AG04450 (cell line): ENCODE data around the gene ZGPAT. TPM values are rescaled to one million over a fixed set of nuclear protein-coding genes. Genes with fewer than 3 reads are reported as not detected.
"Not testable (repeated sequence)": the region's sequence is repeated elsewhere in the genome, so short reads cannot be mapped to it uniquely, and the experiment has no call there.

Source experiments
- CTCF ChIA-PET: fragments of 300-600, 350-600 bp; formaldehyde crosslinking; extraction: SDS; loops from one replicate; lab custom pipeline; 2022; ENCODE audit warnings: antibody characterized with exemption, inconsistent platforms; lab: Charles Lee
- POLR2A ChIA-PET: fragments of 350-600 bp; formaldehyde crosslinking; extraction: SDS; loops from one replicate; lab custom pipeline; 2021; ENCODE audit warnings: antibody characterized with exemption, inconsistent platforms; lab: Yijun Ruan, JAX
- DNase-seq: peaks from one replicate; pipeline ENCODE4 v3.0.0-alpha.2; 2011; ENCODE audit warnings: low read depth, low spot score
- H3K27ac ChIP-seq: one replicate; pipeline ENCODE4 v1.5.1; 2012; ENCODE audit warnings: low read depth, low read length, control low read depth
- H3K27me3 ChIP-seq: one replicate; pipeline ENCODE4 v1.6.0; 2012; ENCODE audit warnings: low read length; ENCODE audit not compliant: control insufficient read depth, insufficient read depth
- H3K4me3 ChIP-seq: 2 replicates; pipeline ENCODE4 v1.5.1; 2011; ENCODE audit warnings: mild to moderate bottlenecking, low read depth, low read length, control low read depth
- H3K9me3 ChIP-seq: 2 replicates; pipeline ENCODE4 v1.5.1; 2012; ENCODE audit warnings: low read length; ENCODE audit not compliant: control insufficient read depth, insufficient read depth
- CTCF ChIP-seq: IDR thresholded peaks from 2 replicates; pipeline ENCODE4 v1.5.1; 2011; ENCODE audit warnings: low read depth, low read length, control low read depth, inconsistent platforms
- polyA plus RNA-seq: library from polyadenylated mRNA; depleted of rRNA; stranded (reverse); fragments of >200 nt; gene quantifications from 2 replicates; pipeline ENCODE4 v1.2.3, GENCODE V29; 2011

The ZGPAT gene
- polyA plus RNA-seq, 1 experiment: 8.7 TPM

GRCh38 chr20:63774306-63774705 is 66.5 kb downstream of the ZGPAT start:
- no peak for DNase-seq
- H3K27ac ChIP-seq: no peak overlapping the region
- no peak overlapping the region for H3K4me3 ChIP-seq
- ChIA-PET POLR2A (interaction anchor here (2.0 kb wide), 1 partner anchor 34 kb away, joined by 8 read pairs; no protein-coding TSS in a partner anchor), CTCF (interaction anchor here (0.6 to 2.8 kb wide), 12 partner anchors 10 to 285 kb away, joined by 3 to 16 read pairs (median 6); partner anchors contain the start of genes PTK6 and TPD52L2)
- H3K27me3 ChIP-seq: no peaks in the 10 kb centered on the region
- peaks cover 14% of the 10 kb centered on the region; the same call in 1 of the 2 replicates for H3K9me3 ChIP-seq
- no peak for TF ChIP-seq CTCF

- DNase-seq: no peak
- Histone ChIP-seq H3K9me3 (peaks cover 14% of the 10 kb centered on the region; the same call in 1 of the 2 replicates), H3K4me3 (peak overlapping the region; percentile 27; the same call in 1 of the 2 replicates), H3K27me3 (no peaks in the 10 kb centered on the region), H3K27ac (no peak overlapping the region)
- TF ChIP-seq CTCF: peak; percentile 82
- CTCF ChIA-PET: interaction anchor here (0.6 to 2.8 kb wide), 22 partner anchors 9 to 284 kb away, joined by 3 to 16 read pairs (median 3); partner anchors contain the start of genes PTK6 and TPD52L2
- POLR2A ChIA-PET: interaction anchor here (1.3 to 2.0 kb wide), 3 partner anchors 35 to 91 kb away, joined by 3 to 8 read pairs (median 3); partner anchors contain the start of gene TPD52L2
Observed at GRCh38 chr20:63775096-63775978, 67.5 kb downstream of the ZGPAT start.

- H3K27me3 ChIP-seq, CTCF ChIA-PET, H3K9me3 ChIP-seq, H3K4me3 ChIP-seq, H3K27ac ChIP-seq, POLR2A ChIA-PET, DNase-seq: not testable (repeated sequence)
Observed at GRCh38 chr20:63776875-63777274, 69.0 kb downstream of the ZGPAT start.

GRCh38 chr20:63777614-63778013 is 69.8 kb downstream of the ZGPAT start:
- POLR2A ChIA-PET: no interaction called here
- CTCF ChIA-PET: interaction anchor here (1.5 kb wide), 1 partner anchor 9 kb away, joined by 3 read pairs; no protein-coding TSS in a partner anchor
- peaks cover 4% of the 10 kb centered on the region; the same call in 1 of the 2 replicates for H3K9me3 ChIP-seq

More at GRCh38 chr20:63777614-63778013, 69.8 kb downstream of the ZGPAT start:
- DNase-seq: no peak
- H3K4me3 ChIP-seq: no peak overlapping the region
- no peak for TF ChIP-seq CTCF
- no peak overlapping the region for H3K27ac ChIP-seq
- H3K27me3 ChIP-seq: no peaks in the 10 kb centered on the region
